Measurements from ENCODE around the gene AP2A2.
A peak's percentile ranks its signal among the peaks of the same experiment; 100 is the strongest.

DNA sequence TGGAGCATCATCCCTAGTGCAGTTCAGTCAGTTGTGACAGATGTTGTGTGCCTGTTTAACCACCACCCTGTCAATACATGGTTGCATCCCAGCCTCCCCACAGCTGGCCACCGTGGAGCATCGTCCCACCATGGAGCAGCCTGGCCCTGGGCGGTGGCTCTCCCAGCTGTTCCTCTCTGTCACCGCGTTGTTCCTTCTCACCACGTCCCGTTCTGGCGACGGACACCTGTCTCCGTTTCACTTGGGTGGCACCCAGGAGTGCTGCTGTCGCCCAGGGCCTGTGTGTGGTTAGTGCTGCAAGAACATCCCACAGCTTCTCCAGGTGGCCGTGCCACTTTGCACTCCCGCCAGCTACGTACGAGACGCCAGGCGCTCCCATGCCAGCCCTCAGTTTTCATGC is 84.3 kb downstream of the AP2A2 start:
- TF ChIP-seq CTCF (IDR thresholded peaks at IDR 0.05 in 8 of 11, conservative IDR thresholded peaks at IDR 0.05 in 3 of 11) (no peak), POLR2AphosphoS5 (IDR thresholded peaks at IDR 0.05) (peak in 1 of 3 donors; percentile 50), POLR2A (IDR thresholded peaks at IDR 0.05) (no peak)
